HFFc6 (cell line): ENCODE data around the gene EML2. TPM values are rescaled to one million over a fixed set of nuclear protein-coding genes. Genes with fewer than 3 reads are reported as not detected.

Experiments
- DNase-seq: peaks from one replicate; pipeline ENCODE4 v3.0.0-alpha.2; 2018
- H3K27ac Mint-ChIP-seq: 2 replicates; pipeline ENCODE4 v1.8.0; 2020; ENCODE audit warnings: mild to moderate bottlenecking, mixed read lengths
- H3K27me3 Mint-ChIP-seq: 2 replicates; pipeline ENCODE4 v1.8.0; 2021; ENCODE audit warnings: mild to moderate bottlenecking, moderate library complexity, mixed read lengths; ENCODE audit not compliant: insufficient read depth
- H3K36me3 Mint-ChIP-seq: 2 replicates; pipeline ENCODE4 v1.8.0; 2021; ENCODE audit warnings: low read depth, mixed read lengths
- H3K4me1 Mint-ChIP-seq: 2 replicates; pipeline ENCODE4 v1.8.0; 2020; ENCODE audit warnings: low read depth, mixed read lengths
- H3K4me3 Mint-ChIP-seq: 2 replicates; pipeline ENCODE4 v1.8.0; 2020; ENCODE audit warnings: mild to moderate bottlenecking, moderate library complexity, mixed read lengths
- H3K9me3 Mint-ChIP-seq: 2 replicates; pipeline ENCODE4 v1.8.0; 2020; ENCODE audit warnings: mild to moderate bottlenecking, mixed read lengths
- total RNA-seq, 6 experiments: library from RNA; stranded (reverse); fragmentation: NEBNext Ultra II Directional; extraction: Animal tissue kit (Norgen Biotek cat#: 25700); gene quantifications; 2 replicates in 1 of 6; 3 replicates in 5 of 6; pipeline ENCODE4 v1.2.3, GENCODE V29; 2021
- TF ChIP-seq, protein P1 (sequence below): fragments of 200-600 bp; sonication (generic); IDR thresholded peaks from 2 replicates; pipeline ENCODE4 v1.5.0; 2021; ENCODE audit warnings: antibody characterized with exemption, mild to moderate bottlenecking

EML2 gene
- total RNA-seq, 6 experiments from 2014 or later = 57.8 to 71.2 (median 64.7) TPM

DNA sequence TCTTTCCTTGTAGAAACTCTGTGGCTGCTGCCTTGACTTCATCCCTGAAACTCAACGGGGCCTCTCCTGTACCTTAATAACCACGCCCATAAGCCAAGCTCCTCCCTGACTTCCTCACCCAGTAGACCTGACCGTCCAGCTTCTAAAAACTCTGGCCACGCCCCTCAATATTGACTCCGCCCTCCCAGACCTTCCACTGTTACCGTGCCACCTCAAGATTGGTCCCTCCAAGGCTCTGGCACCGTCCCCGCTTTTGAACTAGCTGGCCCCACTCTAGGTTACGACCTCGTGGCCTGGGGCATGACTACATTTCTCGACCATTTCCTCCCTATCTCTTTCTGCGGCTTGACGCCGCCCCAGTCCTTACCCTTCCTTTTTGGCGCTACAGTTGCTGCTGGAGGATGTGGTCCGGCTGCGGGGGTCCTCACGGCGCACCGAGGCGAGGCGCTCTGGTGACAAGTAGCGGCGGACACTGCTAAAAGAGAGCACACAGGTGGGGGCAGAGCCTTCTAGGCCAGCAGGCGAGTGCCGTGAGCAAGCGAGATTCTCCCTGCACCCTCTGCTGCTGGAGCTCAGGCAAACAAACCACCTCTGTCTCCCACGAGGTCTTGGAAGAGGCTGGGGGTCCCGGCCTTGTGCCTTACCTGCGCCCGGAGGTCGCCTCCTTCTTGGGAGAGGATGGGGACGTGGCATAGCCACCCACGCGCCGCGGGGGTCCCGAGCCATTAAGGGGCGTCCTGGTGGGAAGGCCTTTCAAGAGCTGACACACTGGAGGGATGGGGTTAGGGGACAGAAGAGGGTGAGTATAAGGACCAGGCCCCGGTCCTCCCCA, 2.3 kb upstream of the EML2 start:
- Mint-ChIP-seq H3K4me3 (peak overlapping the region; percentile 88), H3K27me3 (peaks cover 2% of the 10 kb centered on the region), H3K4me1 (peaks cover 56% of the 10 kb centered on the region), H3K27ac (peak overlapping the region; percentile 96), H3K36me3 (peaks cover 18% of the 10 kb centered on the region), H3K9me3 (peaks cover 6% of the 10 kb centered on the region; the same call in 1 of the 2 replicates)
- TF ChIP-seq, protein P1, sequence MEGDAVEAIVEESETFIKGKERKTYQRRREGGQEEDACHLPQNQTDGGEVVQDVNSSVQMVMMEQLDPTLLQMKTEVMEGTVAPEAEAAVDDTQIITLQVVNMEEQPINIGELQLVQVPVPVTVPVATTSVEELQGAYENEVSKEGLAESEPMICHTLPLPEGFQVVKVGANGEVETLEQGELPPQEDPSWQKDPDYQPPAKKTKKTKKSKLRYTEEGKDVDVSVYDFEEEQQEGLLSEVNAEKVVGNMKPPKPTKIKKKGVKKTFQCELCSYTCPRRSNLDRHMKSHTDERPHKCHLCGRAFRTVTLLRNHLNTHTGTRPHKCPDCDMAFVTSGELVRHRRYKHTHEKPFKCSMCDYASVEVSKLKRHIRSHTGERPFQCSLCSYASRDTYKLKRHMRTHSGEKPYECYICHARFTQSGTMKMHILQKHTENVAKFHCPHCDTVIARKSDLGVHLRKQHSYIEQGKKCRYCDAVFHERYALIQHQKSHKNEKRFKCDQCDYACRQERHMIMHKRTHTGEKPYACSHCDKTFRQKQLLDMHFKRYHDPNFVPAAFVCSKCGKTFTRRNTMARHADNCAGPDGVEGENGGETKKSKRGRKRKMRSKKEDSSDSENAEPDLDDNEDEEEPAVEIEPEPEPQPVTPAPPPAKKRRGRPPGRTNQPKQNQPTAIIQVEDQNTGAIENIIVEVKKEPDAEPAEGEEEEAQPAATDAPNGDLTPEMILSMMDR = no peak
- DNase-seq = peak; percentile 83

DNA sequence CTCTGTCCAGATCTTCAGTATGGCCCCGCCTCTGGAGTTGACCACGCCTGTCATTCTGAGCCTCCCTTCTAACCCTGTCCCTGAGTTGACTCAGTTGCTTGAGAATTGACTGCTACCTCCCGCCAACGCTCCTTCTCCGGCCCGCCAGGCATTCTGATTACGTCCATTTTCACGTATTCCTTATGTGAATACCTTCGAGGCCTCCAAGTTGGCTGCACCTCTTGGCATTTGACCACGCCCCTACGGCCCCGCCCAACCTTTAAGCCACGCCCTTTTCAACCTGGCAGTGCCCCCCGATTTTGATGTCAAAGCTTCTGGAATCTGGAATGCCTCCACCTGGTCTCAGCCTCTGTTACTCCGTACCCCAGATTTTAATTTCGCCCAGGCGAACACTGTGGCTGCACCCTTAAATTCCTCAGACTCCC, 1.7 kb upstream of the EML2 start:
- Mint-ChIP-seq H3K36me3 (peaks cover 18% of the 10 kb centered on the region), H3K27ac (peak overlapping the region; percentile 96), H3K4me3 (peak overlapping the region; percentile 88), H3K4me1 (peaks cover 49% of the 10 kb centered on the region), H3K27me3 (peaks cover 2% of the 10 kb centered on the region), H3K9me3 (peaks cover 6% of the 10 kb centered on the region; the same call in 1 of the 2 replicates)
- TF ChIP-seq, protein P1 = no peak
- no peak for DNase-seq

DNA sequence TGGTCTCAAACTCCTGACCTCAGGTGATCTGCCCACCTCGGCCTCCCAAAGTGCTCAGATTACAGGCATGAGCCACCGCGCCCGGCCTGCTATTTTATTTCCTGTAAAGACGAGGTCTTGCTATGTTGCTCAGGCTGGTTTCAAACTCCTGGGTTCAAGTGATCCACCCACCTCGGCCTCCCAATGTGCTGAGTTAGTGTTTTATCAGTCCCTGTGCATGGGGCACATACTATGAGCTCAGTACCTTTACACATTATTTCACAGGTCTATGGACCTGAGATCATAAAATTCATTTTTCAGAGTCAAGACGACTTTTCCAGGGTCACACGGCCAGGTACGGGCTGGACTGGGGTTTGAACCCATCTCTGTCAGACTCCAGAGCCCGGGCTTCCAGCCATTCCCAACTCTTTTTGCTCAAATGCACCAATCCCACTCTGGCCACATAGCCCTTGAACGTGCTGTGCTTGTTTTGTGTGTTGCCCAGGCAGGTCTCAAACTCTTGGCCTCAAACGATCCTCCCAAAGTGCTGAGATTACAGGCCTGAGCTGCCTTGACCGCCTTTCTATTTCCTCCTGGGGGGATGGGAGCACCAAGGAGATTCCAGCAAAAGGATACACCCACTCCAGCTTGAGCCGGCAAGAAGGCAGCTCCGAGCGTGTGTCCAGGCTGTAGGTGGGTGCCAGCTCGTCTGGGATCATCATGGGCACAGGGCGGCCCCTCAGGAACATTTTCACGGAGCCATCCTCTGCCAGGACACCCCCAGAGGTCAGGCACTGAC, 1.1 kb downstream of the EML2 start:
- TF ChIP-seq, protein P1 = no peak
- peak overlapping the region; percentile 97 for H3K4me3 Mint-ChIP-seq
- H3K9me3 Mint-ChIP-seq = peaks cover 6% of the 10 kb centered on the region; the same call in 1 of the 2 replicates

DNA sequence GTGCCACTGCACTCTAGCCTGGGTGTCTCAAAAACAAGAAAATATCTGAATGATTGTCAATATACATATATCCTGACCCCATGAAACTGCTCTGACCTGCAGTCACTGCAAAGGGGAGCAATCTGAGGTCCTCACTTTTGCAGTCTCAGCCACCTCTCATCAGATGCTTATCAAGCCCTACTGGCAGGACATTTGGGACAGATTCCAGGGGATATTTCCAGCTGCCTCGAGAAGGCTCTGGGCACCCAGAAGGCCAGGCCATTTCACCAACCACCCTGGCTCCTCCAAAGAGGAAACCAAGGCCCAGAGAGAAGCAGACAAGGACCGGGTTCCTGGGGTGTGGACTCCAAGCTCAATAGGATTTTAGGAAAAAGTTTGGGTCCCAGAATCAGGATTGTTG, 2.3 kb downstream of the EML2 start:
- peaks cover 2% of the 10 kb centered on the region for H3K27me3 Mint-ChIP-seq
- peaks cover 40% of the 10 kb centered on the region for H3K4me1 Mint-ChIP-seq
- peaks cover 28% of the 10 kb centered on the region for H3K36me3 Mint-ChIP-seq
- no peak overlapping the region for H3K4me3 Mint-ChIP-seq
- DNase-seq = no peak
- TF ChIP-seq, protein P1 = no peak
- H3K27ac Mint-ChIP-seq = no peak overlapping the region
- peaks cover 6% of the 10 kb centered on the region; the same call in 1 of the 2 replicates for H3K9me3 Mint-ChIP-seq

More for the DNA sequence above, 1.1 kb downstream of the EML2 start:
- Mint-ChIP-seq H3K4me1 (peaks cover 33% of the 10 kb centered on the region), H3K27me3 (peaks cover 2% of the 10 kb centered on the region), H3K27ac (peak overlapping the region; percentile 91), H3K36me3 (peaks cover 19% of the 10 kb centered on the region)
- DNase-seq = peak; percentile 46

DNA sequence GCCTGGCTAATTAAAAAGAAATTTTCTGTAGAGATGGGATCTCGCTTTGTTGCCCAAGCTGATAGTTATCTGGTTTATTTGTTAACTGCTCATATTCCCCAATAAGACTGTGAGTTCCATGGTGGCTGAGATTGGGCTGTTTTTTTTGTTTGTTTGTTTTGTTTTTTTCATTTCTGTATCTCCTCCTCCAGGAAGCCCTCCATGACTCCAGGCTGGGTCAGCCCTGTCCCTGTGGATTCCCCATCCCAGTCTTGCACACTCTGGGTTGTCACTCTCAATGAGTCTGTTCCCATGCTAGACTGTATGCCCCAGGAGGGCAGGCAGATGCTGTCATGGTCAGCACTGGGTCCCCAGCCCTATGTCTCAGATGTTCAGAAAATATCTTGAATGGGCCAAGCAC, 2.9 kb downstream of the EML2 start:
- TF ChIP-seq, protein P1 = no peak
- no peak for DNase-seq
- H3K4me1 Mint-ChIP-seq = peaks cover 35% of the 10 kb centered on the region
- no peak overlapping the region for H3K4me3 Mint-ChIP-seq
- peaks cover 5% of the 10 kb centered on the region; the same call in 1 of the 2 replicates for H3K9me3 Mint-ChIP-seq
- H3K27ac Mint-ChIP-seq = no peak overlapping the region
- H3K27me3 Mint-ChIP-seq = no peaks in the 10 kb centered on the region; the same call in 1 of the 2 replicates
- peaks cover 26% of the 10 kb centered on the region for H3K36me3 Mint-ChIP-seq
